Activated T-cell treated with anti-CD3 and anti-CD28 coated beads, Interleukin-2, amount 50 U/mL, for 48 hours (primary cell): ENCODE measurements around the gene VWA5B1.
"Not testable (repeated sequence)": the region's sequence is repeated elsewhere in the genome, so short reads cannot be mapped to it uniquely, and the experiment has no call there.

Source experiments
- DNase-seq, 2 experiments: peaks; one replicate each; pipeline ENCODE4 v3.0.0-alpha.2; 2020

VWA5B1 gene, protein sequence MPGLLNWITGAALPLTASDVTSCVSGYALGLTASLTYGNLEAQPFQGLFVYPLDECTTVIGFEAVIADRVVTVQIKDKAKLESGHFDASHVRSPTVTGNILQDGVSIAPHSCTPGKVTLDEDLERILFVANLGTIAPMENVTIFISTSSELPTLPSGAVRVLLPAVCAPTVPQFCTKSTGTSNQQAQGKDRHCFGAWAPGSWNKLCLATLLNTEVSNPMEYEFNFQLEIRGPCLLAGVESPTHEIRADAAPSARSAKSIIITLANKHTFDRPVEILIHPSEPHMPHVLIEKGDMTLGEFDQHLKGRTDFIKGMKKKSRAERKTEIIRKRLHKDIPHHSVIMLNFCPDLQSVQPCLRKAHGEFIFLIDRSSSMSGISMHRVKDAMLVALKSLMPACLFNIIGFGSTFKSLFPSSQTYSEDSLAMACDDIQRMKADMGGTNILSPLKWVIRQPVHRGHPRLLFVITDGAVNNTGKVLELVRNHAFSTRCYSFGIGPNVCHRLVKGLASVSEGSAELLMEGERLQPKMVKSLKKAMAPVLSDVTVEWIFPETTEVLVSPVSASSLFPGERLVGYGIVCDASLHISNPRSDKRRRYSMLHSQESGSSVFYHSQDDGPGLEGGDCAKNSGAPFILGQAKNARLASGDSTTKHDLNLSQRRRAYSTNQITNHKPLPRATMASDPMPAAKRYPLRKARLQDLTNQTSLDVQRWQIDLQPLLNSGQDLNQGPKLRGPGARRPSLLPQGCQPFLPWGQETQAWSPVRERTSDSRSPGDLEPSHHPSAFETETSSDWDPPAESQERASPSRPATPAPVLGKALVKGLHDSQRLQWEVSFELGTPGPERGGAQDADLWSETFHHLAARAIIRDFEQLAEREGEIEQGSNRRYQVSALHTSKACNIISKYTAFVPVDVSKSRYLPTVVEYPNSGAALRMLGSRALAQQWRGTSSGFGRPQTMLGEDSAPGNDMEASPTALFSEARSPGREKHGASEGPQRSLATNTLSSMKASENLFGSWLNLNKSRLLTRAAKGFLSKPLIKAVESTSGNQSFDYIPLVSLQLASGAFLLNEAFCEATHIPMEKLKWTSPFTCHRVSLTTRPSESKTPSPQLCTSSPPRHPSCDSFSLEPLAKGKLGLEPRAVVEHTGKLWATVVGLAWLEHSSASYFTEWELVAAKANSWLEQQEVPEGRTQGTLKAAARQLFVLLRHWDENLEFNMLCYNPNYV

DNA sequence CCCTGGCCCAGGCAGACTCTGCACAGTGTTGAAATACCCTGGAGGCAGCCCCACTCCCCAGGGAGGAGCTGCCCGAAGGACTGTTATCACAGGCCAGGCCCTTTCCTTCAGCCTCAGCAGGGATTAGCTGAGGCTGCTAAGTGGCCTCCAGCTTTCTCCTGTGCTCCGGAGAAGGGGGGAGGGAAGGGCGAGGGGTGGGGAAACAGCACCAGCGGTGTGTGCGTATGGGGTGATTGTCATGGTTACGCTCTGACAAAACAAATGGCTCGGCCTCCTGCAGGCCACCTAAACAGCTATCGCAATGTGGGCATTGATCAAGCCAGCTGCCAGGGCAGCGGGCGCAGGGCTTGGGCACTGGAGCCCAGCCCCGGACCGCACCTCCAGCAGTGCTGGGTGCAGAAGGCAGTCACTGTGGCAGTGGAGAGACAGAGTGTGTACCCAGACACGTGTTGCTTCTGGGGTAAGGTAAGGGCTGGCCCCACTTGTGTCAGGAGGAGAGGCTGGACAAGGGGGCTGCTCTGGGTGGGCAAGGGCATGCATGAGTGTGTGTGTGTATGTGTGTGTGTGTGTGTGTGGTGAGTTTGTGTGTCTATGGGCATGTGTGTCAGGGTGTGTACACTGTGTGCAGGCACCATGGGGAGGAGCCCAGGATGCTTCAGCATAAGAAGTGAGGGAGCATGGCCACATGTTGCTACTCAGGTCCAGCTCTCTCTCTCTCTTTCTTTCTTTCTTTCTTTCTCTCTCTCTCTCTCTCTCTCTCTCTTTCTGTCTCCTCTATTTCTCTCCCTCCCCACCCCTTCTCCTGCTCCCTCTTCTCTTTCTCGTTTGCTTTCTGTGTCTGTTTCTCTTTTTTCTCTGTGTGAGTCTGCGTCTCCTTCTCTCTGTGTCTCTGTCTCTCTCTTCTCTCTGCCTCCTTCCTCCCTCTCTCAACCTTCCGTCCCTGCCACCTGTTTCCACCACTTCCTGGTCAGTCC is at the start of gene VWA5B1:
TSS of gene VWA5B1 (plus strand) at position 252 of the 974 bp plus-strand sequence. CDS start 19,727 bp downstream, outside the sequence.
- no peak for DNase-seq

DNA sequence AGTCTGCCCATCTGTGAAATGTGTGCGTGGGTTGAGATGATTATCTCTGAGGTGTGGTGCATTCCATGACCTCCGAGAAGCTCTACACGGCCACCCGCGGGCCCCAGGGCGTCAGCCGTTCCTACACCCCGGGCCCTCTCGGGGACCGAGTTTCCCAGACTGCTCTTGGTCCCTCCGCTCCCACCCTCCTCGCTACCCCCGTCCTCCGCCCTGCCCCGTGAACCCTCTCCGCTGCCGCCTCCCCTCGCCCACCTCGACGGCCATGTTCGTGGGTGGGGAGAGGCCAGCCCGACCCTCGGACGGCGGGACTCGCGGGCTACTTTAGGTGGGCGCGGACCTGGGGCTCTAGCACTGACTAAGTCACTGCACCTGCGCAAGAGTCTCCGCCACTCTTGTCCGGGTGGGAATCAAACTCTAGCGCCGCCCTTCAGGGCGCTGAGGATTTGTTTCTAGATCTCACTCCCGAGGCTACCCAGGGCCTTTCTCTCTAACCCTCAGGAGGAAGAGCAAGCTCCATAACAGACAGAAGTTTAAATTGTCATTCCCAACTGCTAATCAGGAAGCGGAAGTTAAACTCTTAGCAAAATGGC is 47.7 kb upstream of the VWA5B1 start:
- no peak for DNase-seq

DNA sequence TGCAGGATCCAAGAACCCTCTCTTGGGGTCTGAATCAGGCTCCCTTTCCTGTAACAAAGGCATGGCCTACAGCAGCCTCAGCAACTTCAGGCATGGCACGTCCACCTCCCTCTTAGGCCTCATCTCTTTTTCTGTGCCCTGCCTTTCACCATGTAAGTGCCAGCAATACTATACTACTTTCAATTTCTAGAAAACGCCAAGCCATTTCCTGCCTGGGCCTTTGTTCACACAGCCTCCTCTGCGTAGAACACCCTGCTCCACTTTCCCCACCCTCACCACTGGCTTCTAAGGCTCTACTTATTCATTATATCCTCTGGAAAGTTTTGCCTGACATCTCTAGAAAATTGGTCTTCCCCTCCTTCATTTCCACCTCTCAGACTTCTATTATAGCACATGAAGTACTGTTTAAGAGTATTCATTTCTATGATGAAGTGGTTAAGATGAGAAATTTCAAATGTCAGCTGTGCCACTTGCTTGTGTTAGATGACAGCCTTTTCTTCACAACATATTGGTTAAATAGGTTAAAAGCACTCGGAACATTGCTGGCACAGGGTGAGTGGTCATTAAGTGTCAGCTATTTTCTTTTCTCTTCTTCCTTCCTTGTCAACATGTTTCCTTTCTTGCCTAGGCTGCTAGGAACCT is 41.6 kb upstream of the VWA5B1 start:
- DNase-seq = peak; percentile 44 to 56

GRCh38 chr1:20250340-20250989 is 40.2 kb upstream of the VWA5B1 start:
- peak in 1 of 2 experiments; percentile 23 for DNase-seq

- no peak for DNase-seq
Measured at GRCh38 chr1:20252587-20252986, 38.1 kb upstream of the VWA5B1 start.

GRCh38 chr1:20255666-20256065 is 35.0 kb upstream of the VWA5B1 start:
- DNase-seq = no peak

DNA sequence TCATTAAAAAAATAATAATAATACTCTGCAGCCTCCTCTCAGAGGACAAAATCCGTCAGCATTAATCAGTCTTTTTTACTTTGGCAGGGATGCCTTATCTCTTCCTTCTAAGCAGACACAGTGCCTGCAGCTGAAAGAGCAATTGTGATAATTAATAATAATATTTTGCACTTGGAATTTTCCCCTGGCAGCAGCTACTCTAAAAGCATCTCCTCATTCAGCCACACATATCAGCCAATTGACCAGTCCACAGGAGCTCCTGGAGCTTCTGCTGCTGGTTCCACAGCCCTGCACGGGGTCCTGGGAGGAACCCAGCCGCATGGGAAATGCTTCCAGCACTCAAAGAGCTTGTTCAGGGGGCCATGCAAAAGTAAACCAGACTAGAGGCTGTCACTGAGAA is 31.0 kb upstream of the VWA5B1 start:
- no peak for DNase-seq

GRCh38 chr1:20261095-20261494 is 29.6 kb upstream of the VWA5B1 start:
- DNase-seq = no peak

- DNase-seq = no peak
Measured at GRCh38 chr1:20262810-20263534, 27.7 kb upstream of the VWA5B1 start.

DNA sequence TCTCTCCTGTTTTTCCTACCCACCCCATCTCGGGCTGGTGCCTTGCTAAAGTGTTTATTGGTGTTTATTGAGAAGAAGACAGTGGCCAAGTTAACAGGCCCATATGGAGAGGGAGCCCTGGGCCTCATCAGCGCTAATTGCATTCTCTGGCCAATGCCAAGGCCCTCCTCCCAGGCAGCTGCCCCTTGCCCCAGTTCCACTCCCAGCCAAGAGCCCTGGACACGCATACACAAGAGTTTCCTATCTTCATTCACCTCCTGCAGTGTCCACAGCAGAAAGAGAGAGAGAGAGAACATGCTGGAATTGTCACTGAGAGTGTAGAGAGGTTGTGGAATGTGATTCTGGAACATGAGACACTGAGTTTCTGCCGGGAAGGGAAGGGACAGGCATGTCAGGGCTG is 25.4 kb upstream of the VWA5B1 start:
- no peak for DNase-seq

DNA sequence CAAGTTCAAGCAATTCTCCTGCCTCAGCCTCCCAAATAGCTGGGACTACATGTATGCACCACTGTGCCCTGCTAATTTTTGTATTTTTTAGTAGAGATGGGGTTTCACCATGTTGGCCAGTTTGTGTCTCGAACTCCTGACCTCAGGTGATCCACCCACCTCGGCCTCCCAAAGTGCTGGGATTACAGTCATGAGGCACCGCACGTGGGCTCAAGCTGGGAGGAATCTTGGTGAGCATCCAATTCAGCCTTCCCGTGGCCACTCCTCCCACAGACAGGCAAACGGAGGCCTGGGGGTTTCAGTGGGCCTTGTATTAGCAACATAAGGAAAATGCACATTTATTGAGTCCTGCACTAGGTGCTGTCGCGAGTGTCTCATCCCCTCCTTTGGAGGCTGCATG is 24.5 kb upstream of the VWA5B1 start:
- DNase-seq = no peak

- no peak for DNase-seq
Measured at GRCh38 chr1:20266642-20267041, 24.0 kb upstream of the VWA5B1 start.

DNA sequence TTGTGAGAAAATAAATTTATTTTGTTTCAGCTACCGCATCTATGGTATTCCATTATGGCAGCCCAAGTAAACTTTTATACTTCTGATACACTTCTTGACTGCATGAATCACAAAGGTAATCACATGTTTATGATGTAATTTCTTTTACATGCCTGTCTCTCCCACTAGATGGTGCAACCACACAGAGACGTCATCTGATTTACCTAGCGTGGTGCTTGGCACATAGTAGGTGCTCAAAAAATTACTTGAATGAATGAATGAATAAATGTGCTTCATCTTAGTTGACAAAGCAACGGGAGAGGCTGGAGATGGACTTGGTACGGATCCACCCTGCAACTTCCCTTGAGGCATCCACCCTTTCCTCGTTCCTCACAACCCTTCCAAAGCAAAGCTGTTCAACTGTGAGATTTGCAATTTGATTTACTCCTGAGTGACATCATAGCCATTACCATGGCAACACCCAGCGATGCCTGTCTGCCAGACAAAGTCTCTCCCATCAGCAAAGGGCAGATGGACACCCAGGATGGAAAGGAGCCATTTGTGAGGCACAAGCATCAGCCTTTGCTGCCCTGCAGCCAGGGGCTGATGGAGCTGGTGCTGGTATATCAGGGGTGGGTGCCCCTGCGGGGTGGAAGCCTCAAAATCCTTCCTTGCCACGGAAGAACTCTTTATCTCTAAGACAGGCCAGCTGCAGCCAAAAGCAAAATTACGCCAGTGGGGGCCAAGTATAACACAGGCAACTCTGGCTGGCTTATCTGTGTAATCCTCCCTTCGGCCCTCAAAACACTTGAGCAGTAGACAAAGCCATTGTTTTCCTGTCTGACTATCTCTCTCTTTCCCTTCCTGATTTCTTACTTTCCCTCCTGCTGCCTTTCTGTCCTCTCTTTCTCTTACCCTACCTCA is 18.9 kb upstream of the VWA5B1 start:
- DNase-seq = no peak

- DNase-seq = not testable (repeated sequence)
Measured at GRCh38 chr1:20273716-20274115, 17.0 kb upstream of the VWA5B1 start.

DNA sequence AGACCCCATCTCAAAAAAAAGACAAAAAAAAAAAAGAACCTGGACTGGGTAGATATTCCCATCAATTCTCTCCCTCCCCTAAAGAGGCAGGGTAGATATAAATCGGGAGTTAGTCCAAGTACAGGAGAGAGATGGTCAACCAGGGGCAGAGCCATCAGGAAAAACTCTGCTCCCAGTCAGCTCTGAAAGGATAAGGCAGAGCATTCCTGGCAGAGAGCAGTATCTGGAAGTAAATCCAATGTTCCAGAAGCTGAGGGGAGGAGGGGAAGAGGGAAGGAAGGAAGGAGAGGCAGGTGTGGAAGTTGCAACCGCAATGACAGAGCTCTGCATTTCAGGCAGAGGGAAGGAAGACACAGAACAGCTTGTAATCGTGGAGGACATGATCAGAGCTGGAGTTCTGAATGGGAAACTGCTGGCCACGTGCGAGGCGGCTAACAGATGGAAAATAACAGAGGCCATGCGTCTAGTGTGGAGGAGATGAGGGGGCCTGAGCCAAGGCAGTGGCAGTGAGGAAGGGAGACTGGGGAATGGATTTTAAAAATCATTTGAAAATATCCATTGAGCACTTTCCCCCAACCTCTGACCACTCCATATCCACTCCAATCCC is 15.3 kb upstream of the VWA5B1 start:
- DNase-seq = no peak

- no peak for DNase-seq
Measured at GRCh38 chr1:20276485-20277159, 14.1 kb upstream of the VWA5B1 start.

DNA sequence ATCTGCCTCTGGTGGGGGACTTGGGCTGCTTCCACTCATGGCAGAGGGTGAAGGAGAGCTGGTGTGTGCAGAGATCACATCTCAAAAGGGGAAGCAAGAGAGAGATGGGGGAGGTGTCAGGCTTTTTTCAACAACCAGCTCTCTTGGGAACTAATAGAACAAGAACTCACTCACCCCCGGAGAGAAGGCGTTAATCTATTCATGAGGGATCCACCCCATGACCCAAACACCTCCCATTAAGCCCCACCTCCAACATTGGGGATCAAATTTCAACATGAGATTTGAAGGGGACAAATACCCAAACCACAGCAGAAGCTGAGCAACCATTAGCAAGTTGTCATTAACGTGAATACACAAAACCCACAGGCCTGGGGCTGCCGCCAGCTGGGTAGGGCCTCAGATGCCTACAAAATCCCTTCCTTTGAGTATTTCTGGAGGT is 12.0 kb upstream of the VWA5B1 start:
- no peak for DNase-seq

DNA sequence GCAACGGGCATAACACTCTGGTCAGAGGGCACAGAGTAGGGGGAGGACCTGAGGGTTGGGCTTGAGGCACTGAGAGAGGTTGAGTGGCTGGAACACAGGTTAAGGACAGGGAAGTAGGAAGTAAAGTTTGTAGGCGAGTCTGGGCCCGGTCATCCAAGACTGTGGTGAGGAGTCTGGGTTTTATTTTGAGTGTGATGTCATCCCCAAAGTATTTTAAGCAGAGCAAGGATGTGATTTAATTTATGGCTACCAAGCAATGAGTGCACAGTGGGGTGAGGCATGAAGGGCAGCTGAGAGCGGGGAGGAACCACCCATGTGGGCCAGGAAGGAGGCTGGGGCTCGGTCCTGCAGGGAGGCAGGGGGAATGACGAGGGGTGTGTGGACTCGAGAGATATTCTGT is 11.2 kb upstream of the VWA5B1 start:
- DNase-seq = no peak
